GM10847 (cell line): ENCODE data around the gene PARD3.

Experiments
- POLR2A ChIP-seq: IDR thresholded peaks from 2 replicates; pipeline ENCODE4 v1.6.1; 2011; ENCODE audit not compliant: insufficient read length; ENCODE audit errors: extremely low read depth

PARD3 gene

GRCh38 chr10:34702093-34702937, 112.8 kb downstream of the PARD3 start:
- TF ChIP-seq POLR2A = no peak

GRCh38 chr10:34701194-34701593, 113.9 kb downstream of the PARD3 start:
- TF ChIP-seq POLR2A = no peak

- TF ChIP-seq POLR2A = no peak
Measured at GRCh38 chr10:34699904-34700517, 115.1 kb downstream of the PARD3 start.

- no peak for TF ChIP-seq POLR2A
Measured at GRCh38 chr10:34698979-34699378, 116.1 kb downstream of the PARD3 start.

- TF ChIP-seq POLR2A = no peak
Measured at GRCh38 chr10:34698248-34698831, 116.8 kb downstream of the PARD3 start.

- TF ChIP-seq POLR2A = no peak
Measured at GRCh38 chr10:34697351-34698247, 117.5 kb downstream of the PARD3 start.

GRCh38 chr10:34696423-34696822, 118.7 kb downstream of the PARD3 start:
- no peak for TF ChIP-seq POLR2A

GRCh38 chr10:34690383-34691049, 124.6 kb downstream of the PARD3 start:
- TF ChIP-seq POLR2A = no peak

- TF ChIP-seq POLR2A = no peak
Measured at GRCh38 chr10:34689053-34689452, 126.0 kb downstream of the PARD3 start.

GRCh38 chr10:34687434-34688210, 127.5 kb downstream of the PARD3 start:
- no peak for TF ChIP-seq POLR2A

GRCh38 chr10:34682580-34682979, 132.5 kb downstream of the PARD3 start:
- no peak for TF ChIP-seq POLR2A

GRCh38 chr10:34681933-34682332, 133.2 kb downstream of the PARD3 start:
- TF ChIP-seq POLR2A = no peak

GRCh38 chr10:34679177-34679576, 135.9 kb downstream of the PARD3 start:
- TF ChIP-seq POLR2A = no peak

- TF ChIP-seq POLR2A = no peak
Measured at GRCh38 chr10:34677591-34677990, 137.5 kb downstream of the PARD3 start.

- TF ChIP-seq POLR2A = no peak
Measured at GRCh38 chr10:34677132-34677531, 138.0 kb downstream of the PARD3 start.
